Tongue (tissue), 2 donors: ENCODE data around the gene CYTH2. TPM values are rescaled to one million over a fixed set of nuclear protein-coding genes. Genes with fewer than 3 reads are reported as not detected.
A peak's percentile ranks its signal among the peaks of the same experiment; 100 is the strongest.
"Not testable (repeated sequence)": the region's sequence is repeated elsewhere in the genome, so short reads cannot be mapped to it uniquely, and the experiment has no call there.

ENCODE experiments used
- DNase-seq: peaks from one replicate; pipeline ENCODE4 v3.0.0-alpha.2; 2015
- total RNA-seq: library from RNA; depleted of rRNA; stranded (reverse); fragments of >200 nt; gene quantifications from one replicate; pipeline ENCODE4 v1.2.3, GENCODE V29; 2014

Gene CYTH2
- total RNA-seq, 1 donor from 2014 or later = 39.1 TPM

DNA sequence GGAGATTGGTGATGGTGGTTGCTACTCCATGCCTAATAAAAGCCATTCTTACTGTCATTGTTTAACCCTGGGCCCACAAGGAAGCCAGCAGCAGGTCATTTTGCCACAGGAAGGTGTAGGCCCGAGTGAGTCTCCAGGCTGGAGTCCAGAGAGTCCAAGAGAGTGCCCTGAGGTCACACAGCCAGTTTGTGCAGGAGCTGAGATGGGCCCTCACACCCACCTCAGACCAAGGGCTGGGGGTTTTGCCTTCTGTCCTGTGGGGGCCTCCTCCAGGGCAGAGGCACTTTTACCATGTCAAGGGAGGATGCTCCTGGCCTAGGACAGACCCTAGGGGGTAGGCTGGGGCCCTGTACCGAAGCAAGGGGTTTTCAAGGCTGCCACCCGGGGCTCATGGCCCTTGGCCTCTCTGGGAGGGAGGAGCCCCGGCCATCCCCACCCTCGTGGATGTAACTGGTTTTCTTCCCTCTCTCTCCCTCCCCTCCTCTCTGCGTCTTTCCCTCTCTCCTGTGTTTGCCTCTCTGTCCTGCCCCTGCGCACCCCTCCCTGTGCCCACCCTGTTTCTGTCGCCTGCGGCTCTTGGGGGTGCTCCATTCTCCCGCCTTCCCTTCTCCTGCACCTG, 8.0 kb downstream of the CYTH2 start:
- DNase-seq = peak; percentile 49

DNA sequence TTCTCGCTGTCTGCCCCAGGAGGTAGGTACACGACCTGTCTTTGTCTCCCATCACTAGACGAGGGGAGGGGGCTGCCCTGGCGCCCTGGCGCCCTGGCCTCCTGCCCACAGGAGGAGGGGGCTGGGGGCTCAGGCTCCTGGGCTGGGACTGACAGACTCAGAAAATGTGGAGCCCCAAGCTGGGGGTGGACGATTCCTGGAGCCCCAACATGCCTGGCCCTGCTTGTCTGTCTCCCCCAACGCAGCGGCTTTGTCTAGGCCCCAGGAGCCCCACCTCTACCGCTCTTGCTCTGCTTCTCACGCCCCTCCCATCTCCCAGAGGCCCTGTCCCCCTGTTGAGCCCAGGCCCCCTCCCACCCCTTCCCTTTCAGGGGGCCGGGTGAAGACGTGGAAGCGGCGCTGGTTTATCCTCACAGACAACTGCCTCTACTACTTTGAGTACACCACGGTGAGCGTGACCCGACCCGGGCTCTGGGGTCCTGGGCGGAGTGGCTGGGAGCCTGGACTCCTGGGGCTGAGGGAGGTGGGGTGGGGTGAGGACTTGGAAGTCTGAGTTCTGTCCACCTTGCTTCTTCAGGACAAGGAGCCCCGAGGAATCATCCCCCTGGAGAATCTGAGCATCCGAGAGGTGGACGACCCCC, 8.6 kb downstream of the CYTH2 start:
- DNase-seq = peak; percentile 50

DNA sequence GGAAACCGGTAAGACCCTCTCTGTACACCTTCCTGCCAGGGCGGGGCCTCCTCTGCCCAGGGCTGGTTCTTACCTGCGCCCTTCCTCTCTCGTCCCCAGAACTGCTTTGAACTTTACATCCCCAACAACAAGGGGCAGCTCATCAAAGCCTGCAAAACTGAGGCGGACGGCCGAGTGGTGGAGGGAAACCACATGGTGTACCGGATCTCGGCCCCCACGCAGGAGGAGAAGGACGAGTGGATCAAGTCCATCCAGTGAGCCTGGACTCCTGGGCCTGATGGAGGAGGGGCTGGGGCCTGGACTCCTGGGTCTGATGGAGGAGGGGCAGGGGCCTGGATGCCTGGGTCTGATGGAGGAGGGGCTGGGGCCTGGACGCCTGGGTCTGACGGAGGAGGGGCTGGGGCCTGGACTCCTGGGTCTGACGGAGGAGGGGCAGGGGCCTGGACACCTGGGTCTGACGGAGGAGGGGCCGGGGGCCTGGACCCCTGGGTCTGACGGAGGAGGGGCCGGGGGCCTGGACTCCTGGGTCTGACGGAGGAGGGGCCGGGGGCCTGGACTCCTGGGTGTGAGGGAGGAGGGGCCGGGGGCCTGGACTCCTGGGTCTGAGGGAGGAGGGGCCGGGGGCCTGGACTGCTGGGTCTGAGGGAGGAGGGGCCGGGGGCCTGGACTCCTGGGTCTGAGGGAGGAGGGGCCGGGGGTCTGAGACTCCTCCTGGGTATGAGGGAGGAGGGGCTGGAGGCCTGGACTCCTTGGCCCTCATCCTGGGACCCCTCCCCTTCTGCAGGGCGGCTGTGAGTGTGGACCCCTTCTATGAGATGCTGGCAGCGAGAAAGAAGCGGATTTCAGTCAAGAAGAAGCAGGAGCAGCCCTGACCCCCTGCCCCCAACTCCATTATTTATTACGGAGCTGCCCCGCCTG, 9.4 kb downstream of the CYTH2 start:
- no peak for DNase-seq

- no peak for DNase-seq
These were observed 10.5 kb downstream of the CYTH2 start for GRCh38 chr19:48479686-48480085.

- peak; percentile 73 for DNase-seq
These were observed 11.0 kb downstream of the CYTH2 start for GRCh38 chr19:48480183-48480557.

DNA sequence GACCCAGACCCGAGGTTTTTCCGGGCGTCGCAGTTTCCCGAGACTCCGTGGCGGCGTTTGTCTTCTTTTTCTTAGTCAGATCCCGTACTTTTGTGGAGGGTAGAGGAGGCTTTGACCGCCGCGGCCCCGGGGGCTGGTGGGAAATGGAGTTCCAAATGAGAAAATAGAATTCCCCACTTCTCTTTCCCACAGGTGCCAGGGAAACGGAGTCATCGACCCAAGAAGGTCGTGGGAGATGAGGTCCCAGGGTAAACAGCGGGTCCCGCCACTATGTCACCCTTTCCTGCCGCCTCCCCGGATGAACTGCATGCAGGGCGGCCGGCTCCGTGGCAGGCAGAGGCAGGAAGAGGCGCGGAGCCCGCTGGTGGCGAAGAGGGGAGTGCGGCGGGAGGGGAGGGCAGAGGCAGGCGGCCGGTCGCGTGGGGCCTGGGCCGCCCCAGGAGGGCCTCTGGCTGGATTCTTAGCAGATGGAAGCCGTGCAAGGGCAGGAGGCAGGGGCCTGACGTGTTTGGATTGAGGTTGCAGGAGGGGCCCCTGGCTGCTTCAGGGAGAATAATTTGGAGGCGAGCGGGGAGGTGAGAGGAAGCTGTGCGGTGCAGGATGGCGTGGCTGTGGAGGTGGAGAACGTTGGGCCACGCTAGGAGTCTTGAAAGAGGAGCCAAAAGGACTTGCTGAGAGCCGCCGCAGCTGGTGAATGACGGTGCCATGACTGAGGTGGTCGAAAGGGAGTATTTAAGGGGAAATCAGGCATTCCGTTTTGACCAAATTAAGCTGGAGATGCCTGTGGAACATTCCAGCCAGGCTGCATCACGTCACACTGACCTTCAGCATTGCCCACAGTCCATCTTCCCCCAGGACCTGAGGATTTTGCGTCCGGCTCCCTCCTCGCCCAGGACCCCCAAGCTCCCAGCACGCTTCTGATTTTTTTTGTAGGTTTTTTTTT, 11.7 kb downstream of the CYTH2 start:
- DNase-seq = peak; percentile 61

- no peak for DNase-seq
These were observed 12.9 kb downstream of the CYTH2 start for GRCh38 chr19:48481846-48482639.

- no peak for DNase-seq
These were observed 14.1 kb downstream of the CYTH2 start for GRCh38 chr19:48483301-48483700.

- DNase-seq = no peak
These were observed 15.2 kb downstream of the CYTH2 start for GRCh38 chr19:48484247-48484893.

DNA sequence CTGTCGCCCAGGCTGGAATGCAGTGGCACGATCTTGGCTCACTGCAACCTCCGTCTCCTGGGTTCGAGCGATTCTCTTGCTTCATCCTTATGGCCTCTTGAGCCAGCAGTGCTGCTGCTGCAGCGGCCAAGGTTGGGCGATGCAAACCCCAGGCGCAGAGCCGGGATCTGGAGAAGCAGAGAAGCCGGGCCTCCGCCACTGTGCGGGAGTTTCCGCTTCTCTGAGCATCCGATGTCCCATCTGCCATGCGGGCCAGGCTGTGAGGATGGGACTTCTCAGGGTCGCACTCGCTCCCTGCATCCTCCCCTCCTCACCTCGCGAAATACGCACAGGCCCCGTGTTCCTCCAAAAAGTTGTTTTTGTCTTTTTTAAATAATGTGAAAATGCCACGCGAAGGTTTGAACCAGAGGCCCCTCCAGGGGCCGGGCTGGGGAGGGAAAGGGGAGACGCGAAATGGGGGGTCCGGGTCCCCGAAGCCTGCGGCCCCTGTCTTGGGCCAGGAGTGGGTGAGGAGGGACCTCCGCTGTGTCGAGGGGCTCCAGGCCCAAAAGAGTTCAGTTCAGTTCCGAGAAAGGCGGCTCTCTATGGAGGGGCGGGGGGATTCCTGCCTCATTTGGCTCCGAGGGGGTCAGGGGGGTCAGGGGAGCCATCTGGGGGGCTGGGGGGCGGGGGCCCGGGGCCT, 15.9 kb downstream of the CYTH2 start:
- DNase-seq = no peak

DNA sequence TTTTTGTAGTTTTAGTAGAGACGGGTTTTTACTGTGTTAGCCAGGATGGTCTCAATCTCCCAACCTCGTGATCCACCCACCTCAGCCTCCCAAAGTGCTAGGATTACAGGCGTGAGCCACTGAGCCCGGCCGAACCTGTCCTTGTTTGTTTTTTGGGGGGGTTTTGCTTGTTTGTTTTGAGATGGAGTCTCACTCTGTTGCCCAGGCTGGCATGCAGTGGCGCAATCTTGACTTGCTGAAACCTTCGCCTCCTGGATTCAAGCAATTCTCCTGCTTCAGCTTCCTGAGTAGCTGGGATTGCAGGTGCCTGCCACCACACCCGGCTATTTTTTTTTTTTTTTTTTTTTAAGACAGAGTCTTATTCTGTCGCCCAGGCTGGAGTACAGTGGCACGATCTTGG, 17.5 kb downstream of the CYTH2 start:
- DNase-seq = not testable (repeated sequence)

GRCh38 chr19:48487544-48487943, 18.4 kb downstream of the CYTH2 start:
- DNase-seq = no peak

DNA sequence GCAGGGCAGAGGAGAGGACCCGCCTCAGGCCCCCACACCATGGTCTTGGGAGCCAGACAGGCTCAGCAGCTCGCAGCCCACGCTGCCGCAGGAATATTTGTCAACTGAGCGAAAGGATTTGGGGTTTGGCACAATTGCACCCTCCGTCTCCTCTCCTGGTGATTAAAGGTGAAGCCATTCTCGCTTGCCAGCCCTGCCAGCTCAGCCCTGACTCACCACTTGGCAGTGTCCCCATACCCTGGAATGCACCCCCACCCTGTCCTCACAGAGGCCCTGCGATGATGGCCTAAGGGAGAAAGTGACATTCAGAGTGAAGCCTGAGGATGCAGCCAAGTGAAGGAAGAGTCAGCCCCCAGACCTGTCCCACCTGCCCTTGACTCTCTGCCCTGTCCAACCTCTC, 18.8 kb downstream of the CYTH2 start:
- no peak for DNase-seq

DNA sequence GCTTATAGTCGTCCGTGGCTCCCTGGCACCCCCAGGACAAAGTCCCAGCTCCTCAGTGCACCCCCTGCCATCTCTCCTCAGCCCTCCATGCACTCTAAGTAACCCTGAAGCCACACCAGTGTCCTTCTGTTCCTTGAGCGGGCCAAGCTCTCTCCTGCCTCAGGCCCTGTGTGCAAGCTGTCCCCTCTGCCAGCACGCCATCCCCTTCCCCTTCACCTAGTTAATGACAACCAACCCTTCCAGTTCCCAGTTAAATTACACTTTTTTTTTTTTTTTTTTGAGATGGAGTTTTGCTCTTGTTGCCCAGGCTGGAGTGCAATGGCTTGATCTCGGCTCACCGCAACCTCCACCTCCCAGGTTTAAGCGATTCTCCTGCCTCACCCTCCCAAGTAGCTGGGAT, 19.3 kb downstream of the CYTH2 start:
- not testable (repeated sequence) for DNase-seq

GRCh38 chr19:48489608-48490216, 20.5 kb downstream of the CYTH2 start:
- DNase-seq = peak; percentile 77

DNA sequence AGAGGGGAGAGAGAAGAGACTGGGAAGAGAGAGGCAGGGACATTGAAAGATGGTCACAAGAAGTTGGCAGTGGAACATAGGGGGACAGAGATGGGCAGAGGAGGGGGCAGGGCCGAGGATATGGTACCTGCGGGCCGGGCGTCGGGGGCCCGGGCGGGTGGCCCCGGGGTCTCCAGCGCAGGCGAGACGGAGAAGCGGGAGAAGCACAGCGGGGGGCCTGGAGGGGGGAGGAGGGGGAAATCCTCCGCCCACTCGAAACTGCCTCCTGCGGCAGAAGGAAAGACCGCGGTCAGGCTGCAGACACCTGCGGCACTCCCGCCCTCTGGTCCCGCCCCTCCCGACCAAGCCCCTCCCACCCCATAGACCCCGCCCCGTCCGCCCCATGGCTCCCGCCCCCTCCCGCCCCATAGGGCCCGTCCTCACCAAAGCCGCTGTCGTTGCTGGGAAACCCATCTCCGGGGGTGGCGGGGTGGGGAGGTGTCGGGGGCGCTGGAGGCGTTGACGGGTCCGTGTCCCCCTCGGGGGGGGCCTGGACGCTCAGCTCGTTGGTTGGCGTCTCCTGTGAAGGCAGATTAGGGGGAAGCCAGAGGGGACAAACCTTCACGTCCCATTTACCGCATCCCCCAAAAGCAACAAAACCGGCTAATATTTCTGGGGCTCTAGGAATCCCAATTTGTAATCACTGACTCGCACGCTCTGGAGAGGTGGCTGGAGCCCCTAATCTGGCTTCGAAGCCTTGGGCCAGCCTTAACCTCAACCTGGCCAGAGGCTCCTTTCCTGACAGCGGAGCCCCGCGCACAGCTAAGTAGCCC, 22.0 kb downstream of the CYTH2 start:
- DNase-seq = no peak

DNA sequence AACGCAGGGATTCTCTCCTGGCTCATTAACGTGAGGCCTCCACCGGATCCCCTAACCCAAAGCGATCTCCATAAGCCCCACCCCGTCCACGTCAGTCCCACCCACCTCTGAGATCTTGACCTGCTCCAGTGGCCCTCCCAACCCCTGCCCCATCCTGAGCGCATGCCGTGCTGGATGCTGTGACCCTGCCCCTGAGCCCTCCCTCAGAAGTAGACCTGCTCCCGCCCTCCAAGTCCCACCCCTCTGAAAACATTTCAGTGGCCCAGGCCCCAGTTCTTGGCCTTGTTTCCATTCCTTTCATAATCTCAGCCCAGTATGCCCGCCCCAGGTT, 22.6 kb downstream of the CYTH2 start:
- no peak for DNase-seq

DNA sequence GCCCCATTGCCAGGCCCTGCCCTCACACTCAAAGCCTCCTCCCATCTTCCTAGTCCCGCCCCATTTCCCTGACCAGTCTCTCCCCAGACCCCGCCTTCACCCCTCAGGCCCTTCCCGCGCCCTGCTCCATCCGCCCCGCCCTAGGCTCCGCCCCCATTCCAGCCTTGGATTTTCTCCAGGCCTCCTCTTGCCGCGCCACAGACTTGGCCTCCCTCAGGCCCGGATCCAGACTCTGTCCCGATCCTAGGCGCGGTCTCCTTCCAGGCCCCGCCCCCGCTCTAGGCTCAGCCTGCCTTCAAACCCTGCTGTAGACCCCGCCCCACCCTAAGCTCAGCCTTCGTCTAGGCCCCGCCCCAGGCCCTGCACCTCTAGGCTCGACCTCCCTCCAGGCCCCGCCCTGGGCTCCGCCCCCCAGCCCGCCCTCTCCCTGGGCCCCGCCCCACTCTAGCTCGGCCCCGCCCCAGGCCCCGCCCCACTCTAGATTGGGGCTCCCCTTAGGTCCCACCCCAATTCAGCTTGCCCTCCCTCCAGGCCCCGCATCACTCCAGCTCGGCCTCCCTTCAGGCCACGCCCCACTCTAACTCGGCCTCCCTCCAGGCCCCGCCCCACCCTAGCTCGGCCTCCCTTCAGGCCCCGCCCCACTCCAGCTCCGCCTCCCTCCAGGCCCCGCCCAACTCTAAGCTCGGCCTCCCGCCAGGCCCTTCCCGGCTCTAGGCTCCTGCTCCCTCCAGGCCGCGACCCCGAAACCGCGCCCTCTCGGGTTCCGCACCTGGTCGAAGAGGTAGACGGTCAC, 24.0 kb downstream of the CYTH2 start:
- DNase-seq = peak; percentile 87
